GM13976 (cell line): ENCODE results near the gene JOSD2.
A peak's percentile ranks its signal among the peaks of the same experiment; 100 is the strongest.
"Not testable (repeated sequence)": the region's sequence is repeated elsewhere in the genome, so short reads cannot be mapped to it uniquely, and the experiment has no call there.

Experiments used
- DNase-seq: peaks from one replicate; pipeline ENCODE4 v3.0.0; 2012; ENCODE audit warnings: low spot score
- CTCF ChIP-seq: IDR thresholded peaks from 2 replicates; pipeline ENCODE4 v1.5.1; 2012; ENCODE audit warnings: borderline replicate concordance, mild to moderate bottlenecking; ENCODE audit not compliant: insufficient read depth; ENCODE audit errors: extremely low read depth, missing control alignments, control extremely low read depth
- in situ Hi-C: fragments of 300-500 bp; cut with MboI; formaldehyde crosslinking; loops from one replicate; pipeline ENCODE4 v1.12.0; 2022; ENCODE audit warnings: low sequenced_read_pairs, mixed read lengths, inconsistent platforms; ENCODE audit not compliant: unreplicated experiment

The JOSD2 gene

DNA sequence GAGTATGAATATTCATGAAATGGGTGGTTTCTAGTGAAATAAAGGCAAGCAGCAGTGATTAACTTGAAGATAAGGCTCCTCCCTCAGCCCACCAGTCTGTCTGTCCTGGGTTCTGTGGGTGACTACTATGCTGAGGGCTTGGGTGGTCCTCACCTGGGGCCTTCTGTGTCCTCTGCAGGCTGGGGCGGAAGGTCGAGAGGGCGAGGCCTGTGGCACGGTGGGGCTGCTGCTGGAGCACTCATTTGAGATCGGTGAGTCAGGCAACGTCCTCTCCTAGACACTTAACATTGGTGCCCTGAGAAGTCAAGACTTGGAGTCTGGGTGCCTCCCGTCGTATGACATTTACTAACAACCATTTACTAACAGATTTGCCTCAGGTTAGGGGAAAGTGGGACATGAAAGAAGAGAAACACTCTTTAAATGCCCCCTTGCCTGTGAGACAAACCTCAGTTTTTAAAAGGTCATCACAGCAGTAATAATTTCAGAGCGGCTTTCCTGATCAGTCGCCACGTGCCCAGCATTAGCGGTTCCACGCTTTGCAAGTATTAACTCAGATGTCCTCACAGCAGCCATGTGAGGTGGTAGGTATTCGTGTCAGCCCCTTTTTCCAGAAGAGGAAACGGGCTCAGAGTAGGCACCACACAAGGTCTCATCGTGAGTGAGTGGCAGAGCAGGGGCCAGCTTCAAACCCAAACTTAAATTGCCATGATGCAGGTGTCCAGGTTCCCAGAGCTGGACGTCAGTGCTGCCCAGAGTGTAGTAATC is 33.1 kb downstream of the JOSD2 start:
- in situ Hi-C loops: no loop called here
- TF ChIP-seq CTCF: no peak
- DNase-seq: no peak

DNA sequence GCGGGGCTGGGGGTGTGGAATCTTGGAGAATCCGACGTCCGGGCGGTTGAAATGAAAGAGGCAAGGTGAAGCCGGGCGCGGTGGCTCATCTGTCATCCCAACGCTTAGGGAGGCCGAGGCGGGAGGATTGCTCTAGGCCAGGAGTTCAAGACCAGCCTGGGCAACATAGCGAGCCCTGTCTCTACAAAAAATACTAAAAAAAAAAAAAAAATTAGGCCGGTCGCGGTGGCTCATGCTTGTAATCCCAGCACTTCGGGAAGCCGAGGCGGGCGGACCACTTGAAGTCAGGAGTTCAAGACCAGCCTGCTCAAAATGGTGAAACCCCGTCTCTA is 34.1 kb downstream of the JOSD2 start:
- TF ChIP-seq CTCF: no peak
- DNase-seq: no peak
- in situ Hi-C loops: no loop called here

DNA sequence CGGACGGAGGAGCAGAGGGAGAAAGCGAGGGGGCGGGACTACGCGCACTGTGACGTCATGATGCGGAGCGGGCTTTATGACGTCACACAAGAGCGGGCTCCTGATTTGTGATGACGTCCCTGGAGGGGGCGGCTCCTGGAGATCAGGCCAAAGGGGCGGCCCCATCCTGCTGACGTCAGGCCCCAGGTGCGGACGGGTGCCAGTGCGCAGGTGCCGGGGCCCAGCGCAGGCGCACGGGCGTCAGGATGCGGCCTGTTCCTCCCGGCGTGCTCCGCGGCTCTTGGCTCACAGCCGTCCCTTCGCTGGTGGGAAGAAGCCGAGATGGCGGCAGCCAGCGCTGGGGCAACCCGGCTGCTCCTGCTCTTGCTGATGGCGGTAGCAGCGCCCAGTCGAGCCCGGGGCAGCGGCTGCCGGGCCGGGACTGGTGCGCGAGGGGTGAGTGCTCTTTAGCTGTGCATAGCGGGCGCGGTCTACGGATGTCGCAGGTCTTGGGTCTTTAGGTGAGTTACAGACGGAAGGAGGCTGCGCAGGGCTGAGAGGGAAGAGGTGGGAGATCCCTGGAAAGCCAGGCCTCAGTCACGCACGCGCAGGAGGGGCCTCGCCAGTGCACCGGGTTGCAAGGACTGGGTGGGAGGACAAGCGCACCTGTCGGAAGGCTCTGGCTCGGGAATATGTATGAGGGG is 34.6 kb downstream of the JOSD2 start, which contains the start of the genes EMC10 and GARIN5A:
TSS of gene EMC10 (plus strand) at position 284 of the 683 bp plus-strand sequence. CDS start at position 322, 38 bp downstream.
TSS of gene GARIN5A (minus strand) at position 625 of the 683 bp plus-strand sequence. CDS start at position 165, 460 bp downstream.
- TF ChIP-seq CTCF: no peak
- in situ Hi-C loops: no loop called here

GRCh38 chr19:50475736-50476223 is 35.2 kb downstream of the JOSD2 start:
- DNase-seq: no peak
- no peak for TF ChIP-seq CTCF
- in situ Hi-C loops: no loop called here

More for the DNA sequence above, 34.6 kb downstream of the JOSD2 start, which contains the start of the genes EMC10 and GARIN5A:
- DNase-seq: peak; percentile 100

DNA sequence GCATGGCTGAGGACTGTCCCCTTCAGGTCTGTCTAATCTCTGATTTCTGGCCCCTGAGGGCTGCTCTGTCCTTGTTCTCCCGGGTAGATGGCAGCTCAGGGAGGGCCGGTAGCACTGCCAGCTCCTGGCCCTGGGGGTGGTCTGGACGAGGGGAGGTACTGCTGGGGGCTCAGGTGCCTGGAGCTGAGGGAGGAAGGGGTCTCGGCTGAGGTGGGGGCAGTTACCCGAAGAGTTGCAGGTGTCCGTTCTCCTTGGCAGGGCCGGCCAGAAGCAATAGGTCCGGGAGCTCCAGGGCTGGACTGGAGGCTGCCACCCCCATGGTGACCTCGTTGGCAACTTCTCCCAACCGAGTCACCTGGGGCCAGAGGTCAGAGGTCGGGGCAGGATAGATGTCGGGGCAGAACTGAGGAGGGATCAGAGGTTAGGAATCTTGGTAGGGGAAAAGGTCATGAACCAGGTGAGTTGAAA is 35.9 kb downstream of the JOSD2 start:
- in situ Hi-C loops: no loop called here
- TF ChIP-seq CTCF: no peak
- no peak for DNase-seq

GRCh38 chr19:50473336-50473735 is 37.7 kb downstream of the JOSD2 start:
- in situ Hi-C loops, DNase-seq: not testable (repeated sequence)

- TF ChIP-seq CTCF: no peak
- in situ Hi-C loops: no loop called here
Measured at GRCh38 chr19:50468818-50469217, 42.2 kb downstream of the JOSD2 start.

More at GRCh38 chr19:50468818-50469217, 42.2 kb downstream of the JOSD2 start:
- DNase-seq: no peak
